AG04449 (cell line): ENCODE results near the gene ZDBF2.
A peak's percentile ranks its signal among the peaks of the same experiment; 100 is the strongest.
"Not testable (repeated sequence)": the region's sequence is repeated elsewhere in the genome, so short reads cannot be mapped to it uniquely, and the experiment has no call there.

Source experiments
- CTCF ChIA-PET: fragments of 350-600 bp; formaldehyde crosslinking; extraction: SDS; loops from one replicate; lab custom pipeline; 2021; ENCODE audit warnings: antibody characterized with exemption; lab: Yijun Ruan, JAX
- POLR2A ChIA-PET: fragments of 400-600, 350-600 bp; formaldehyde crosslinking; extraction: SDS; loops from one replicate; lab custom pipeline; 2020; ENCODE audit warnings: antibody characterized with exemption, inconsistent platforms; lab: Yijun Ruan, JAX
- DNase-seq: peaks from one replicate; pipeline ENCODE4 v3.0.0-alpha.2; 2010; ENCODE audit warnings: low read depth, low spot score
- H3K4me3 ChIP-seq: 2 replicates; pipeline ENCODE4 v1.5.1; 2011; ENCODE audit warnings: low read depth, mild to moderate bottlenecking, control low read depth, low read length
- CTCF ChIP-seq: IDR thresholded peaks from one replicate; pipeline ENCODE4 v1.5.1; 2011; ENCODE audit warnings: mild to moderate bottlenecking, moderate library complexity, low read length, control low read depth, inconsistent platforms; ENCODE audit not compliant: insufficient read depth; ENCODE audit errors: missing control alignments

ZDBF2 gene

GRCh38 chr2:206274434-206275311 is at the start of gene ZDBF2:
Gene ZDBF2 (plus strand): TSS chr2:206274663. CDS start chr2:206281850, 7,187 bp downstream.
- no peak for DNase-seq
- ChIA-PET POLR2A (interaction anchor here (1.2 kb wide), 1 partner anchor 115 kb away, joined by 3 read pairs; the partner anchor contains the start of gene EEF1B2), CTCF (no interaction called here)

GRCh38 chr2:206225435-206226232 is 48.8 kb upstream of the ZDBF2 start:
- POLR2A ChIA-PET = no interaction called here
- no peak for TF ChIP-seq CTCF
- CTCF ChIA-PET = no interaction called here
- no peak overlapping the region for H3K4me3 ChIP-seq
- no peak for DNase-seq

More at GRCh38 chr2:206274434-206275311, at the start of gene ZDBF2:
- TF ChIP-seq CTCF = no peak
- peak within 1 kb of the TSS; percentile 68 for H3K4me3 ChIP-seq

GRCh38 chr2:206228636-206229035 is 45.8 kb upstream of the ZDBF2 start:
- POLR2A ChIA-PET, DNase-seq, CTCF ChIA-PET, H3K4me3 ChIP-seq: not testable (repeated sequence)

GRCh38 chr2:206229642-206230041 is 44.8 kb upstream of the ZDBF2 start:
- no peak for DNase-seq
- no peak overlapping the region for H3K4me3 ChIP-seq
- ChIA-PET CTCF (interaction anchor here (0.9 kb wide), 1 partner anchor 65 kb away, joined by 3 read pairs; no protein-coding TSS in a partner anchor), POLR2A (no interaction called here)
- TF ChIP-seq CTCF = no peak

GRCh38 chr2:206230060-206230762 is 44.3 kb upstream of the ZDBF2 start:
- CTCF ChIA-PET = interaction anchor here (0.9 kb wide), 1 partner anchor 65 kb away, joined by 3 read pairs; no protein-coding TSS in a partner anchor
- POLR2A ChIA-PET = no interaction called here
- no peak for TF ChIP-seq CTCF
- no peak overlapping the region for H3K4me3 ChIP-seq
- DNase-seq = no peak

- no peak for TF ChIP-seq CTCF
- CTCF ChIA-PET = no interaction called here
- DNase-seq = no peak
- POLR2A ChIA-PET = no interaction called here
- H3K4me3 ChIP-seq = no peak overlapping the region
Observed at GRCh38 chr2:206231669-206232286, 42.7 kb upstream of the ZDBF2 start.
